ENCODE measurements around the gene FARP1.

The FARP1 gene, protein sequence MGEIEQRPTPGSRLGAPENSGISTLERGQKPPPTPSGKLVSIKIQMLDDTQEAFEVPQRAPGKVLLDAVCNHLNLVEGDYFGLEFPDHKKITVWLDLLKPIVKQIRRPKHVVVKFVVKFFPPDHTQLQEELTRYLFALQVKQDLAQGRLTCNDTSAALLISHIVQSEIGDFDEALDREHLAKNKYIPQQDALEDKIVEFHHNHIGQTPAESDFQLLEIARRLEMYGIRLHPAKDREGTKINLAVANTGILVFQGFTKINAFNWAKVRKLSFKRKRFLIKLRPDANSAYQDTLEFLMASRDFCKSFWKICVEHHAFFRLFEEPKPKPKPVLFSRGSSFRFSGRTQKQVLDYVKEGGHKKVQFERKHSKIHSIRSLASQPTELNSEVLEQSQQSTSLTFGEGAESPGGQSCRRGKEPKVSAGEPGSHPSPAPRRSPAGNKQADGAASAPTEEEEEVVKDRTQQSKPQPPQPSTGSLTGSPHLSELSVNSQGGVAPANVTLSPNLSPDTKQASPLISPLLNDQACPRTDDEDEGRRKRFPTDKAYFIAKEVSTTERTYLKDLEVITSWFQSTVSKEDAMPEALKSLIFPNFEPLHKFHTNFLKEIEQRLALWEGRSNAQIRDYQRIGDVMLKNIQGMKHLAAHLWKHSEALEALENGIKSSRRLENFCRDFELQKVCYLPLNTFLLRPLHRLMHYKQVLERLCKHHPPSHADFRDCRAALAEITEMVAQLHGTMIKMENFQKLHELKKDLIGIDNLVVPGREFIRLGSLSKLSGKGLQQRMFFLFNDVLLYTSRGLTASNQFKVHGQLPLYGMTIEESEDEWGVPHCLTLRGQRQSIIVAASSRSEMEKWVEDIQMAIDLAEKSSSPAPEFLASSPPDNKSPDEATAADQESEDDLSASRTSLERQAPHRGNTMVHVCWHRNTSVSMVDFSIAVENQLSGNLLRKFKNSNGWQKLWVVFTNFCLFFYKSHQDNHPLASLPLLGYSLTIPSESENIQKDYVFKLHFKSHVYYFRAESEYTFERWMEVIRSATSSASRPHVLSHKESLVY

DNA sequence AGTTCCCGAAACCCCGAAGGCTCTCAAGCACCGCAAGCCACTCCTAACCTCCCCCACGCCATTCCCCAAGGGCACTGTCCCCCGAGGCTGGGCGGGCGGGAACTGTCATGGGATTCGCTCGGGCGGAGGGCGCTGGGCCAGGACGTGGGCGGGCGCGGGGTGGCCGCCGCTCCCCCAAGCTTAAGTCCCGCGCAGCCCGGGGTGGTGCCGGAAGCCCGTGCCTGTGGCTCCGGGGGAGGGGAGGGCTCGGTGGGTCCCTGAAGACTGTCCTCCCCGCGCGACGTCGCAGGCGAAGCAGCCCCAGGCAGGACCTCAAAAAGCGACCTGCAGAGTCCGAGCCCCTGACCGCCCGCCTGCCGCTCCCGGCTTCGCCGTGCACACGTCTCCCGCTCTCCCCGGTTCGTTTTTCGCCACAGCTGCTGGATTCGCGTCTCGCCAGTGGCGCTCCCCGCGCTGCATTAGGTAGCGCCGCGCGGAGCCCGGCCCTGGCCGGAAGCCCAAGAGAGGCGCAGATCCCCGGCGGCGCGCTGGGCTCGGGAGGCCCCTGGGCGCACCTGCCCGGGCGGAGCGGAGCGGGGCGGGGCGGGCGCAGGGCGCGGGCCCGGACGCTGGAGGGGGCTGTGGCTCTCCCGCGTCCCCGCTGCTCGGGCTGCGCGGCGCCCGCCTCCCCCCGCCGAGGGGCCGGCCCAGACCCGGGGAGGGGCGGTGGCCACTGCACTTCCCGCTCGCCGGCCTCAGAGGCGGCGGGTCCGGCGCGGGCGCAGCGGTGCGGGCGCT is at the start of gene FARP1:
Gene FARP1, plus strand, starts transcription at position 715 of the 777 bp plus-strand sequence. CDS start 70,149 bp downstream, outside the sequence.
- peak; percentile 91 for DNase-seq (ENCODE audit: low spot score)

DNA sequence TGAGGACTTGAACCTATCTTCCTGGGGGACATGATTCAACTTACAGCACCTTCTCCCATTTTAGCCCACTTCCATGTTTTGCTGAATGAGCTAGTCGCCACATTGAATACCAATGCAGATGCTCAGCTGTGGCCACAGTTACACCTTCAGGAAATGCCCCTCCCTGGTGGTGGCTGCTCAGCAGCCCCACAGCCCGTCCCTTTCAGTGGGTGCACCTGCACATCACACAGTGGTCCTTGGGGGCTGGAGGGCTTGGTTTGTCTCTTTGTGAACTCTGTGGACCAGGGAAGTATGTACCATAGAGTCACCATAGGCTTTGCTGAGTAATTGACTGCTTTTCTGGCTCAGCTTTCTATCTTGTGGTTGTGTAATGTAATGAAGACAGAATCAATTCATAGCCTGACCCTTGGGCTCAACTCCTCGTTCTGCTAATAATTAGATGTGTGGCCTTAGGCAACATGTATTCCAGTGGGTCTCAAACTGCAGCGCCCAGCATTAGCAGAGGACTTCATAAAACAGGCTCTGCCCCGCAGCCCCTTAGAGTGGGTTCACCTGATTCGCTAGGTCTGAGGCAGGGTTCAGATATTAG is 48.1 kb upstream of the FARP1 start:
- no peak for DNase-seq (ENCODE audit: low spot score)

DNA sequence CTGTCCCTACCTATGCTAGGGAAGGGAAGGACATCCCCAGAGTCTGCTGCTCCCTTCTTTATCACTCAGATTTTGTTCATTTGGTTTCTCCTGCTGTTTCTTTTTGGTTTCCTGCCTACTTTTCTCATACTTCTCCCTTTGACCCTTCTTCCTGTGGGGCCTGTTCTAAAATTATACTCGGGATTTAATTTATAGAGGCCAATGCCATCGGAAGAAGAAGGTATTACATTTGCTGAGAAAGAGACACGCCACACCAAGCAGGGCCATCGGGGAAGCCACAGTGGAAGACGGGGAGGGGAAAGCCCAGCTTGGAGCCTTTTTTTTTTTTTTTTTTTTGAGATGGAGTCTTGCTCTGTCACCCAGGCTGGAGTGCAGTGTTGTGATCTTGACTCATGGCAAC is 46.8 kb upstream of the FARP1 start:
- no peak for DNase-seq (ENCODE audit: low spot score)

DNA sequence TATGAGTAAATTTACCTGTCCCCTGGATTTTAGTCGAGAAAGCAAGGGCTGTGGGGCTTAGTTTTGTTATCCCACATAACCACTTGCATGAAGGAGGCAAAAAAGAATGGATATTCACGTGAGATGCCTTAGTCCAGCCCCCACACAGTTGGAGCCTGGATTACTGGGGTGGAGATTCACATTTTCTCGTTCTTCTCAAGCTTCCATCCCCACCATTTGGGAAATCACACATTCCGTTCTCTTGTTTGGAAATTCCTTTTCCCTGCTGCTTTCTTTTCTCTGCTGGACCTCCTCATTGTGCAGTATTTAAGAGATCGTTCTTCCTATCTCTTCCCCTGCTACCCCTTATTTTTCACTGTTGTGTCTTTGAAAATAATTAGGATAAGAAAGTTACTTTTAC is 45.1 kb upstream of the FARP1 start:
- DNase-seq (ENCODE audit: low spot score), result peak; percentile 12

DNA sequence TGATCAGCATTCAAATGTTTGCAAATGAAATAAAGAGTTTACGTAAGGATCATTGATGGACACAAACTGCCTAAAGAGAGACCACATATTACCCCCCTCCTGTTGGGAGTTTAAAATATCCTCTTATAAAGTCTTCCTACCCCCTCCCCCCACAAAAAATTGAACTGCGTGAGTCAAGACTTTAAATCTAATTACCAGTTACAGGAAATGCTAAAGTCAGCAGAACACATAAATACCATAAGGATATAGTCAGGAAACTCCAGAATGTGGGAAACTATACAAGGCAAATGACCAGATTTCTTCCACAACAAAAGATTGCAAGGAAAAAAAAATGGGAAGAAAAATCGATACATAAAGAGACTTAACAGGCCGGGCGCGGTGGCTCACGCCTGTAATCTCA is 44.4 kb upstream of the FARP1 start:
- DNase-seq (ENCODE audit: low spot score), result no peak

DNA sequence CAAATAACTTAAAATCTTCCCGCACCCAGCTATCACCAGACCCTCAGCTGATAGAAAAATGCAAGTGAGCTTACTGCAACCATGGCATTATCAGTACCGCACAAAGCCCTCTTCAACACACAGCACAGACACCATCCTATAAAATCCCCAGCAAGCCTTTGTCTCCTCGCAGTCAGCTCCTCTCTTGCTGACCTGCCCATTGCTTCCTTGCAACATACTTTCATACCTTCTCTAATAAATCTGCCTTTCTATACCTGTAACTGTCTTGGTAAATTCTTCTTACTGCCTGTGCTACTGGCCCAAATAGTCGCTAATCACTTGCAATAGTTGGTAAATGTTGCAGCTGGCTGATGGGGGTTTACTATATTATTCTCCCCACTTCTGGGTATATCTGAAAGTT is 43.3 kb upstream of the FARP1 start:
- no peak for DNase-seq (ENCODE audit: low spot score)

DNA sequence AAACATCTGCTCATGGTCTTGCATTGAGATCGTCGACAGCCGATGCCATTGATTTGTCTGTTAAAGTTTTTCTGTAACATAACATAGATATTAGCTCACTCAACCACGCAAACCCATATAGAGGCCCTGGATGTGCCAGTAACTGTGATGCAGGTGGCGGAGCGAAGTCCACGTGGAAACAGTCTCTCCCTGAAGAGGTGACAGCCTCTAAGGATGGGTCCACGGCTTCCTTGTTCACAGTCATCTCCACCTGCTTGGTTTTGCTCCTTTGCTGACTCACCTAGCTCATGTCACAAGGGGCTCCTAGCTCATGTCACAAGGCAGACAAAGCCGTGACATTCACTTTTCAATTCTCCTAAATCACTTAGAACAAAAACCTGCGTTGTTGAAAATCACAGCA is 42.4 kb upstream of the FARP1 start:
- no peak for DNase-seq (ENCODE audit: low spot score)

DNA sequence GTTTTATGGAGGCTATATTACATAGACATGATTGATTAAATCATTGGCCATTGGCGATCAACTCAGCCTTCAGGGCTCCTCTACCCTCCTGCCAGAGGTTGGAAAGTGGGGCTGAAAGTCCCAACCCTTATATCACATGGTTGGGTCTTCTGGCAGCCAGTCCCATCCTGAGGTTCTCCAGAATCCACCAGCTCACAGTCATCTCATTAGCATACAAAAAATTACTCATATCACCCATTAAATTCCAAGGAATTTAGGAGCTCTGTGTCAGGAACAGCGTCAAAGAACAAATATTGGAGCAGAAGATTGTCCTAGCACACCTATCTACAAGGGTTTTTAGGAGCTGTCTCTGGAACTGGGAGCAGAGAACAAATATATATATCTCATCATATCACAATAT is 39.4 kb upstream of the FARP1 start:
- no peak for DNase-seq (ENCODE audit: low spot score)

DNA sequence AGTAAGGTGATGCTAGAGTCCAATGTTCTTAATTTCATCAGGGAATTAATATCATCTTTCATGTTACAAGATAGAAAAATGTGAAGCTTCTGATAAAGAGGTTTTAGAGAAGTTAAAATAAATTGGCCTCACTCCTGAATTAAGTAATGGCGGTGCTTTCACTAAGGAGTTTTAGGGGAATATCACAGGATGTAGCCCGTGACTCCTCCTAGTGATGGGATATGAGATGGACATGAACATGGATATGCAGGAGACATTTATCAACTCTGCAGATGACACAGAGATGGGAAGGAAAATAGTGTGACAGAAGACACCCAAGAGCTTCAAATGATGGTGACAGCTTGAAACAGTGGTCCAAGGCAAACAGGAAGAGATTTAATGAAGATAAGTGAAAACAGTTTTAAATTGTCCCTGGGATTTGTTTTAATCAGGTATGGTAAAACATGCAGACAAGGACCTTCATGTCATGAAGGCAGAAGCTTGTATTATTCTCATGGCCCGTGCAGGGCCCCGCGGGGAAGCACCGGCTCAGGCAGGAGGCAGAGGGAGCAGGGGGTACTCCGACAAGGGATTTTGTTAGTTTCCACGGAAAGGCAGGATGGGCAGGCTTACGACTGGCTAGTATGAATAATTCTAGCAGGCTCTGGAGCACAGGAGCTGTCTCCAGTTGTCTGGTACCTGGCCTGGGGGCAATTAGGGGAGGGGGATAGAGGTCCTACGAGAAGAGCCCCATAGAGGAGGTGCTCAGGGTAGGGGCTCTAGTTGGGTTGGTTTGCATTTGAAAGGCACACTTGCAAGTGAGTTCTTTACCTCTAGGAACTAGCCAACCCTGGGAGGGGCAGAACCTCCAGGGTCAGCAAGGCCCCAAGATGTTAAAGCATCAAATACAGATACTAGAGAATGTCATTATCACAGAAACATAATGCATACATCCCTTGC is 38.7 kb upstream of the FARP1 start:
- no peak for DNase-seq (ENCODE audit: low spot score)

DNA sequence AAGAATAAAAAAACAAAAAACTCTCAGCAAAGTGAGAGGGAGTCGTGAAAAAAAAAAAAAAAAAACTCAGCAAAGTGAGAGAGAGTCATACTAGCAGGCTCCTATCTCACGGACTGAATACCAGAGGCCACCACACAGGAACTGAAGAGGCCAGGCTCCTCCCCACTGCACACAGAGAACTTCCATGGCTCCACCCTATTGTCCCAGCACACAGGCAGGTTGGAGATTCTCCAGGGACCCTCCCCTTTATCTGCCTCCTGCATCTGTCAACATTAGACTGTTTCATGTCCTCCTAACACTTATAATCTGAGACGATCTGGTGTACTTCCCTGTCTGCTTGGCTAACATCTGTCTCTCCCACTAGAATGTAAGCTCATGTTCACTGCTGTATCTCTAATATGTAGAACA is 37.0 kb upstream of the FARP1 start:
- DNase-seq (ENCODE audit: low spot score), result no peak

DNA sequence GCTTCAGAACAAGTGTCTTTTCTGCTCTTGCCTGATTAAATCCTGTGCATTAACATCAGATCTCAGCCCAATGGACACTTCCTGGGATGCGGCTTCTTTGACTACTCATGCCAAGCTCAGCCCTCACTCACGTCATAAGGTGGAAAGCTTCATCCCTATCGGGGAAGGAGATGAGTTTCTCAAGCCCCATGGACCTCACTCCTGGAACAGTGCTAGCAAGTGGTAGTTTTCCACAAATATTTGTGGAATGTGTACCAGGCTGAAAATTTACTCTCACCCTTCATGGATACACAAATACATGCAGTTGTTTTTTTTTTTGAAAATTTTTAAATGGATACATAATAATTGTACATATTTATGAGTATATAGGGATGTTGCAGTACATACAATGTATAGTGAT is 34.6 kb upstream of the FARP1 start:
- DNase-seq (ENCODE audit: low spot score), result no peak

DNA sequence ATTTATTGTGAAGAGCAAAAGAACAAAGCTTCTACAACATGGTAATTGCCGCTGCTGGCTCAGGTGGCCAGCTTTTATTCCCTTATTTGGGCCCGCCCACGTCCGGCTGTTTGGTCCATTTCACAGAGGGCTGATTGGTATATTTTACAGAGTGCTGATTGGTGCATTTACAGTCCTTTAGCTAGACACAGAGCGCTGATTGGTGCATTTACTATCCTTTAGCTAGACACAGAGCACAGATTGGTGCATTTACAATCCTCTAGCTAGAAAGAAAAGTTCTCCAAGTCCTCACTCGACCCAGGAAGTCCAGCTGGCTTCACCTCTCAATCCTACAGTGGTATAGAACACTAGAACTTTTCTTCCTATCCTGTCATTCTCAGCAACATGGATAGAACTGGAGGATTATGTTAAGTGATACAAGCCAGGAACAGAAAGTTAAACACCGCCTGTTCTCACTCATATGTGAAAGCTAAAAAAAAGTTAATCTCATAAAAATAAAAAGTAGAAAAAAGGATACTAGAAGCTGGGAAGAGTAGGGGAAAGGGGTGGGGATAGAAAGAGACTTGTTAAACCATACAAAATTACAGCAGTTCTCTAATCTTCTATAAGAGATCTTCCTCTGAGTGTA is 33.6 kb upstream of the FARP1 start:
- DNase-seq (ENCODE audit: low spot score), result no peak

DNA sequence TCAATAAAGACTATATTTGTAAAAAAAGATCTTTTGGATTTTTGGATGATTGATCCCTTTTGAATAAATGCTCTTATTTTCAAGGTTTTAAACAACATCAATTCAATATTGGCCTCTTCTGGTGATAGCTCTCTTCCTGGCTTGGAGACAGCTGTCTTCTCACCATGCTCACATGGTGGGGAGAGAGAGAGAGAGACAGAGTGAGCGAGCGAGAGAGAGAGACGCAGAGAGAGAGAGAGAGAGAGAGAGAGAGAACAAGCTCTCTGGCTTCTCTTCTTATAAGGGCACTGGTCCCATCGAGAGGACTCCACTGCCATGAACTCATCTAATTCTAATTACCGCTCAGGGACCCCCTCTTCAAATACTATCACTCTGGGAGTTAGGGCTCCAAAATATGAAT is 32.1 kb upstream of the FARP1 start:
- DNase-seq (ENCODE audit: low spot score), result no peak

DNA sequence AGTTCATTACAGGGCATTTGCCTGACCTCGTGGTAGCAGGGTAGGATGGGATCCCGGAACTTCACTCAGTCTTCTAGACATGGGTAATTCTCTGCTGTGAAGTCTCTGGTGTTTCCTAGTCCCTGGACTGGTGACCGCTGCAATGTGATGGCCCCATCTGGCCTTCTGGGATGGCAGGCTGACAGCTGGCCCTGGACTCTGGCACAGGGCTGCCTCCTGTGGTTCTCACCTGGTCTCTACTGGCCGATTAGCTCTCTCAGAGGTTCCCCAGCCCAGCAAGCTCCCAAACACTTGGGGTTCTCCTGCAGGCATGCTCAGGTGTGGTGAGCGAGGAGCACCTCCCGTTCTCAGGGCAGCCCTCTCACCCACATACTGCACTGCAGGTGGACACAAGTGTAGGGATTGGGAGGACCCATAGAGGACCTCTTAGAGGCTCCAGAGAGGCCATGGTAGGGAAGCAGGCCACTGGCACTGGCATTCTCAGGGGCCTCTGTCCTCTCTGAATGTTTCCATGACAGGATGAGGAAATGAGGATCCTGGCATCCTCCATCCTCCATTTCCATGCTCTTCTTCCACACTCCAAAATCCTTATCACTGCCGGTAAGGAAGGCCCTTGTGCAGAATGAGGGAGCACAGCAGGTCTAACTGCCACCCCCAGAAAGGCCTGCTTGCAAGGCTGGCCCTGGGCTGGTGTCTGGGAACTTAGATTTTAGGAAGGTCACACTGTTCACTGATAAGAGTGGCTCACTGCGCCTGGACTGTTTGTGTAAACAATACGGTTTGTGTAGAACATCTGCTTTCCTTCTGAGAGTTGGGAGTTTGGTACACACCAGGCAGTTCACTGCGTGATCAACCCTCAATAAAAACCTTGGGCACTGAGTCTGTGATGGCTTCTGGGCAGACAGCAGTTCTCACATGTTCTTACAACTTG is 31.5 kb upstream of the FARP1 start:
- DNase-seq (ENCODE audit: low spot score), result no peak

DNA sequence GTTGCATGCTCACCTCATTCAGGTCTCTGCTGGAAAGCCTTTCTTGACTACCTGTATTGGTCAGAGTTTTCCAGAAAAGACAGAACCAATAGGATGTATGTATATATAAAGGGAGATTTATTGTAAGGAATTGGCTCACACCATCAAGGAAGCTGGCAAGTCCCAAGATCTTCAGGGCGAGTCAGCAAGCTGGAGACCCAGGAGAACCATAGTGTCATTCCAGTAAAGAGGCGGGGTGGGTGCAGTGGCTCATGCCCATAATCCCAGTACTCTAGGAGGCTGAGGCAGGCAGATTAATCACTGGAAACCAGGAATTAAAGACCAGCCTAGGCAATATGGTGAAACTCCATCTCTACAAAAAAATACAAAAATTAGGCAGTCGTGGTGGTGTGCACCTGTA is 30.4 kb upstream of the FARP1 start:
- no peak for DNase-seq (ENCODE audit: low spot score)

DNA sequence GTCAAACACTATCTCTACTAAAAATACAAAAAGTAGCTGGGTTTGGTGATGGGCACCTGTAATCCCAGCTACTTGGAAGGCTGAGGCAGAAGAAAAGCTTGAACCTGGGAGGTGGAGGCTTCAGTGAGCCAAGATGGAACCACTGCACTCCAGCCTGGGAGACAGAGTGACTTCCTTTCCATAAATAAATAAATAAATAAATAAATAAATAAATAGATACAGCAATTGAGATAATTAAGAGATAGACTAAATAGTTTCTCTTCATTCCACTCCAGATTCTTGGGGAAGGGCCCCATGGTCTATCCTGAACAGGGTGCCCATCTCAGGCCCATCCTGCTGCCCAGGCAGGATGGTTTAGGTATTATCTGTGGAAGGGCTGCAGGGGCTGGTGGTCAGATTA is 24.0 kb upstream of the FARP1 start:
- DNase-seq (ENCODE audit: low spot score), result no peak

DNA sequence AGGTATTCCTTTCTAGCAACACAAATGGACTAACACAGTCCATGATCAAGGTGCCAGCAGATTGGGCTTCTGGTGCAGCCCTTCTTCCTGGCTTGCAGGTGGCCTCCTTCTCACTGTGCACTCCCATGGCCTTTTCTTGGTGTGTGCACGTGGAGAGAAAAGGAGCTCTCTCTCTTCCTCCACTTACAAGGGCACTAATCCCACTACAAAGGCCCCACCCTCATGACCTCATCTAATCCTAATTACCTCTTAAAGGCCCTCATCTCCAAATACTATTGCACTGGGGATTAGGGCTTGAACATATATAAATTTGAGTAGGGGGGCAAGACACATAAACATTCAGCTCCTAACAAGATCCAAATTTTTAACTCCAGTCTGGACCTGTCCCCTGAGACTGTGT is 19.7 kb upstream of the FARP1 start:
- DNase-seq (ENCODE audit: low spot score), result no peak

DNA sequence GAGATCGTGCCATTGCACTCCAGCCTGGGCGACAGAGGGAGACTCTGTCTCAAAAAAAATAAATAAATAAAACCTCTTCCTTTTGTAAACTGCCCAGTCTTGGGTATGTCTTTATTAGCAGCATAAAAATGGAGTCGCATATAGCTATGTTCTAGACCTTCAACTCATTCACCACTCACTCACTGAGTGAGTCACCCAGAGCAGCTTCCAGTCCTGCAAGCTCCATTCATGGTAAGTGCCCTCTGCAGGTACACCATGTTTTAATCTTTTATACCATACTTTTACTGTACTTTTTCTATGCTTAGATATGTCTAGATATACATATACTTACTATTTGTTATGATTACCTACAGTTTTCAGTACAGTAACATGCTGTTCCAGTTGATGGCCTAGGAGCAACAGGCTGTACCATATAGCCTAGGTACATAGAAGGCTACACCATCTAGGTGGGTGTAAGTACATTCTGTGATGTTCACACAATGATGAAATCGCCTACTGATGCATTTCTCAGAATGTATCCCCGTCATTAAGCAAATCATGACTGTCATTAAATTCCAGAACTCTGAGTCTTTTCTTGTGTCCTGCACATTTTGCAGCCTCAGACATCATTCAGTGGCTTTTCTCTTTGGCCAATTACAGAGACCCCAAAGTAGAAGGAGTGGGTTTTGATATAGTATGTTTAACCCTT is 13.7 kb upstream of the FARP1 start:
- no peak for DNase-seq (ENCODE audit: low spot score)
